ENCODE data around the gene SERPINA10. TPM values are rescaled to one million over a fixed set of nuclear protein-coding genes. Genes with fewer than 3 reads are reported as not detected.

The SERPINA10 gene
- total and polyA plus RNA-seq, 2 of the 13 experiments (the other 11 are each of a cell fraction or from before 2014, with no cell fraction given) = 20.1 to 20.2 TPM

- TF ChIP-seq NCOR1 (IDR thresholded peaks at IDR 0.05; ENCODE audit: borderline replicate concordance, low read length) (no peak), ADNP (CRISPR knock-in tag; IDR thresholded peaks at IDR 0.05) (peak; percentile 69; the same call in 1 of the 2 replicates), ZNF672 (CRISPR knock-in tag; IDR thresholded peaks at IDR 0.05) (no peak), FOXP1 (IDR thresholded peaks at IDR 0.05) (no peak), FOXP1 (CRISPR knock-in tag; IDR thresholded peaks at IDR 0.05) (no peak), ZNF788 (CRISPR knock-in tag; IDR thresholded peaks at IDR 0.05; ENCODE audit: borderline replicate concordance) (0 out of 2 replicates have a peak, but pooled peaks have one; percentile 24), KDM6A (CRISPR knock-in tag; IDR thresholded peaks at IDR 0.05; ENCODE audit: low read depth) (no peak), FOXK2 (IDR thresholded peaks at IDR 0.05) (no peak), REXO4 (CRISPR knock-in tag; IDR thresholded peaks at IDR 0.05; ENCODE audit: borderline replicate concordance) (no peak), TBL1XR1 (IDR thresholded peaks at IDR 0.05; ENCODE audit: borderline replicate concordance, low read length, partially characterized antibody) (no peak), ZNF644 (CRISPR knock-in tag; IDR thresholded peaks at IDR 0.05; ENCODE audit: low read depth) (no peak), PAXIP1 (CRISPR knock-in tag; conservative IDR thresholded peaks at IDR 0.05) (no peak), HMG20A (CRISPR knock-in tag; IDR thresholded peaks at IDR 0.05; ENCODE audit: borderline replicate concordance) (no peak), ZNF510 (CRISPR knock-in tag; IDR thresholded peaks at IDR 0.05; ENCODE audit: low read depth) (no peak), DRAP1 (CRISPR knock-in tag; IDR thresholded peaks at IDR 0.05) (no peak), ZNF557 (CRISPR knock-in tag; IDR thresholded peaks at IDR 0.05) (no peak), ZNF20 (CRISPR knock-in tag; IDR thresholded peaks at IDR 0.05) (no peak), ARID4A (CRISPR knock-in tag; IDR thresholded peaks at IDR 0.05; ENCODE audit: borderline replicate concordance) (no peak), ZNF773 (CRISPR knock-in tag; IDR thresholded peaks at IDR 0.05; ENCODE audit: borderline replicate concordance) (no peak), RBFOX2 (IDR thresholded peaks at IDR 0.05; ENCODE audit: low read depth, low read length) (no peak), HDAC2 (CRISPR knock-in tag; IDR thresholded peaks at IDR 0.05) (no peak), ATF6 (CRISPR knock-in tag; conservative IDR thresholded peaks at IDR 0.05) (no peak)
Measured at GRCh38 chr14:94295360-94296180, 2.5 kb upstream of the SERPINA10 start (continued).

Data from HepG2 (cell line).